ENCODE results near the gene CAMP. TPM values are rescaled to one million over a fixed set of nuclear protein-coding genes. Genes with fewer than 3 reads are reported as not detected.
A peak's percentile ranks its signal among the peaks of the same experiment; 100 is the strongest.

The CAMP gene
- total RNA-seq, 2 experiments from 2014 or later: not detected

GRCh38 chr3:48218537-48218936 is 4.8 kb upstream of the CAMP start:
- no peaks in the 10 kb centered on the region for H3K4me1 Mint-ChIP-seq
- no peaks in the 10 kb centered on the region for H3K27me3 Mint-ChIP-seq
- POLR2A ChIA-PET: no interaction called here
- no peak overlapping the region for H3K4me3 Mint-ChIP-seq
- H3K36me3 Mint-ChIP-seq (ENCODE audit: low read depth): no peaks in the 10 kb centered on the region
- CTCF ChIA-PET: no interaction called here
- H3K27ac Mint-ChIP-seq: no peak overlapping the region
- no peaks in the 10 kb centered on the region for H3K9me3 Mint-ChIP-seq
- DNase-seq: no peak

- no peaks in the 10 kb centered on the region for H3K9me3 Mint-ChIP-seq
- peaks cover 2% of the 10 kb centered on the region for H3K27me3 Mint-ChIP-seq
- no peak overlapping the region for H3K4me3 Mint-ChIP-seq
- no peak overlapping the region for H3K27ac Mint-ChIP-seq
- no peaks in the 10 kb centered on the region for H3K36me3 Mint-ChIP-seq (ENCODE audit: low read depth)
- ChIA-PET CTCF (interaction anchor here (0.6 kb wide), 1 partner anchor 332 kb away, joined by 4 read pairs; no protein-coding TSS in a partner anchor), POLR2A (no interaction called here)
- no peaks in the 10 kb centered on the region for H3K4me1 Mint-ChIP-seq
- no peak for DNase-seq
These were observed 3.8 kb upstream of the CAMP start for GRCh38 chr3:48219543-48219942.

GRCh38 chr3:48220746-48221145 is 2.5 kb upstream of the CAMP start:
- no peak overlapping the region for H3K4me3 Mint-ChIP-seq
- H3K4me1 Mint-ChIP-seq: no peaks in the 10 kb centered on the region
- POLR2A ChIA-PET: no interaction called here
- CTCF ChIA-PET: no interaction called here
- peaks cover 2% of the 10 kb centered on the region for H3K27me3 Mint-ChIP-seq
- H3K9me3 Mint-ChIP-seq: no peaks in the 10 kb centered on the region
- no peak overlapping the region for H3K27ac Mint-ChIP-seq
- DNase-seq: no peak
- H3K36me3 Mint-ChIP-seq (ENCODE audit: low read depth): no peaks in the 10 kb centered on the region

- POLR2A ChIA-PET: no interaction called here
- no peaks in the 10 kb centered on the region for H3K4me1 Mint-ChIP-seq
- no peak overlapping the region for H3K4me3 Mint-ChIP-seq
- H3K9me3 Mint-ChIP-seq: no peaks in the 10 kb centered on the region
- CTCF ChIA-PET: interaction anchor here (1.9 kb wide), 1 partner anchor 211 kb away, joined by 9 read pairs; no protein-coding TSS in a partner anchor
- no peak overlapping the region for H3K27ac Mint-ChIP-seq
- H3K27me3 Mint-ChIP-seq: peaks cover 2% of the 10 kb centered on the region
- H3K36me3 Mint-ChIP-seq (ENCODE audit: low read depth): no peaks in the 10 kb centered on the region
- no peak for DNase-seq
These were observed 2.3 kb downstream of the CAMP start for GRCh38 chr3:48225587-48225986.

GRCh38 chr3:48226939-48227338 is 3.6 kb downstream of the CAMP start:
- CTCF ChIA-PET: interaction anchor here (1.9 kb wide), 1 partner anchor 209 kb away, joined by 9 read pairs; no protein-coding TSS in a partner anchor
- Mint-ChIP-seq H3K4me3 (no peak overlapping the region), H3K36me3 (ENCODE audit: low read depth) (no peaks in the 10 kb centered on the region), H3K27ac (no peak overlapping the region), H3K27me3 (peaks cover 2% of the 10 kb centered on the region), H3K4me1 (no peaks in the 10 kb centered on the region), H3K9me3 (no peaks in the 10 kb centered on the region)
- POLR2A ChIA-PET: no interaction called here
- no peak for DNase-seq

- POLR2A ChIA-PET: no interaction called here
- CTCF ChIA-PET: interaction anchor here (0.8 to 1.2 kb wide), 4 partner anchors 9 to 204 kb away, joined by 3 to 5 read pairs (median 3); partner anchors contain the start of gene ZNF589
- H3K27ac Mint-ChIP-seq: no peak overlapping the region
These were observed 8.9 kb downstream of the CAMP start for GRCh38 chr3:48232232-48232631.

GRCh38 chr3:48232734-48233133 is 9.4 kb downstream of the CAMP start:
- no peak overlapping the region for H3K27ac Mint-ChIP-seq
- H3K9me3 Mint-ChIP-seq: no peaks in the 10 kb centered on the region
- H3K27me3 Mint-ChIP-seq: peaks cover 3% of the 10 kb centered on the region
- H3K4me1 Mint-ChIP-seq: peaks cover 5% of the 10 kb centered on the region
- DNase-seq: peak; percentile 66
- ChIA-PET CTCF (interaction anchor here (0.8 to 1.2 kb wide), 4 partner anchors 8 to 203 kb away, joined by 3 to 5 read pairs (median 3); partner anchors contain the start of gene ZNF589), POLR2A (no interaction called here)
- no peaks in the 10 kb centered on the region for H3K36me3 Mint-ChIP-seq (ENCODE audit: low read depth)
- no peak overlapping the region for H3K4me3 Mint-ChIP-seq

More at GRCh38 chr3:48232232-48232631, 8.9 kb downstream of the CAMP start:
- Mint-ChIP-seq H3K4me1 (peaks cover 5% of the 10 kb centered on the region), H3K27me3 (peaks cover 3% of the 10 kb centered on the region), H3K4me3 (no peak overlapping the region), H3K9me3 (no peaks in the 10 kb centered on the region), H3K36me3 (ENCODE audit: low read depth) (no peaks in the 10 kb centered on the region)
- DNase-seq: no peak

- ChIA-PET POLR2A (no interaction called here), CTCF (interaction anchor here (1.2 to 3.4 kb wide), 2 partner anchors 167 to 203 kb away, joined by 3 to 18 read pairs; no protein-coding TSS in a partner anchor)
- no peak for DNase-seq
- Mint-ChIP-seq H3K27me3 (peaks cover 3% of the 10 kb centered on the region), H3K4me1 (peaks cover 5% of the 10 kb centered on the region), H3K9me3 (no peaks in the 10 kb centered on the region), H3K27ac (no peak overlapping the region), H3K36me3 (ENCODE audit: low read depth) (no peaks in the 10 kb centered on the region), H3K4me3 (no peak overlapping the region)
These were observed 10.2 kb downstream of the CAMP start for GRCh38 chr3:48233542-48233941.

- H3K9me3 Mint-ChIP-seq: no peaks in the 10 kb centered on the region
- no peak for DNase-seq
- ChIA-PET CTCF (interaction anchor here (1.5 to 1.8 kb wide), 2 partner anchors 165 to 200 kb away, joined by 7 to 9 read pairs; no protein-coding TSS in a partner anchor), POLR2A (interaction anchor here (0.5 kb wide), 1 partner anchor 85 kb away, joined by 3 read pairs; no protein-coding TSS in a partner anchor)
- no peak overlapping the region for H3K27ac Mint-ChIP-seq
- H3K27me3 Mint-ChIP-seq: peaks cover 3% of the 10 kb centered on the region
- H3K4me1 Mint-ChIP-seq: peaks cover 14% of the 10 kb centered on the region
- H3K36me3 Mint-ChIP-seq (ENCODE audit: low read depth): peaks cover 3% of the 10 kb centered on the region
- no peak overlapping the region for H3K4me3 Mint-ChIP-seq
These were observed 13.2 kb downstream of the CAMP start for GRCh38 chr3:48236531-48236930.

GRCh38 chr3:48238531-48239085 is 15.3 kb downstream of the CAMP start:
- H3K27me3 Mint-ChIP-seq: no peaks in the 10 kb centered on the region
- POLR2A ChIA-PET: interaction anchor here (1.3 kb wide), 1 partner anchor 18 kb away, joined by 3 read pairs; no protein-coding TSS in a partner anchor

GRCh38 chr3:48240000-48240963 is 17.0 kb downstream of the CAMP start:
- Mint-ChIP-seq H3K4me1 (peaks cover 32% of the 10 kb centered on the region), H3K27ac (peak overlapping the region; percentile 90), H3K9me3 (no peaks in the 10 kb centered on the region), H3K4me3 (peak overlapping the region; percentile 84), H3K36me3 (ENCODE audit: low read depth) (peaks cover 9% of the 10 kb centered on the region), H3K27me3 (no peaks in the 10 kb centered on the region)
- CTCF ChIA-PET: interaction anchor here (0.5 to 3.4 kb wide), 12 partner anchors 8 to 446 kb away, joined by 3 to 20 read pairs (median 4); partner anchors contain the start of genes CCDC51, CDC25A and TMA7
- DNase-seq: no peak
- POLR2A ChIA-PET: interaction anchor here (0.6 to 2.5 kb wide), 16 partner anchors 9 to 853 kb away, joined by 3 to 28 read pairs (median 5); partner anchors contain the start of genes ATRIP, CCDC51, CDC25A and NME6

More at GRCh38 chr3:48238531-48239085, 15.3 kb downstream of the CAMP start:
- CTCF ChIA-PET: interaction anchor here (1.8 to 3.4 kb wide), 2 partner anchors 31 to 163 kb away, joined by 9 to 16 read pairs; no protein-coding TSS in a partner anchor
- DNase-seq: no peak
- Mint-ChIP-seq H3K9me3 (no peaks in the 10 kb centered on the region), H3K4me1 (peaks cover 16% of the 10 kb centered on the region), H3K4me3 (no peak overlapping the region), H3K36me3 (ENCODE audit: low read depth) (peaks cover 3% of the 10 kb centered on the region), H3K27ac (no peak overlapping the region)

- Mint-ChIP-seq H3K36me3 (ENCODE audit: low read depth) (peaks cover 12% of the 10 kb centered on the region), H3K27me3 (no peaks in the 10 kb centered on the region), H3K4me3 (peak overlapping the region; percentile 84), H3K27ac (peak overlapping the region; percentile 90), H3K9me3 (no peaks in the 10 kb centered on the region), H3K4me1 (peaks cover 40% of the 10 kb centered on the region)
- peak; percentile 34 for DNase-seq
- ChIA-PET CTCF (interaction anchor here (1.7 to 3.4 kb wide), 4 partner anchors 12 to 194 kb away, joined by 7 to 20 read pairs (median 12); partner anchors contain the start of gene CDC25A), POLR2A (interaction anchor here (1.0 to 2.5 kb wide), 7 partner anchors 10 to 194 kb away, joined by 3 to 28 read pairs (median 8); partner anchors contain the start of genes CDC25A and NME6)
These were observed 18.6 kb downstream of the CAMP start for GRCh38 chr3:48241796-48242455.
